ENCODE measurements around the gene PUSL1. TPM values are rescaled to one million over a fixed set of nuclear protein-coding genes. Genes with fewer than 3 reads are reported as not detected.
A peak's percentile ranks its signal among the peaks of the same experiment; 100 is the strongest.

PUSL1 gene
- total RNA-seq, 1 experiment from 2014 or later, result 31.3 TPM

- Histone ChIP-seq H3K9me3 (ENCODE audit: low read depth, low read length, poor library complexity, severe bottlenecking) (no peaks in the 10 kb centered on the region), H3K4me3 (ENCODE audit: low read depth, low read length, poor library complexity, severe bottlenecking) (peak overlapping the region; percentile 88), H3K4me1 (ENCODE audit: insufficient read depth, low read length, poor library complexity, severe bottlenecking) (peaks cover 39% of the 10 kb centered on the region), H3K36me3 (ENCODE audit: insufficient read depth, low read length, poor library complexity, severe bottlenecking) (peaks cover 6% of the 10 kb centered on the region), H3K27ac (ENCODE audit: low read depth, low read length, poor library complexity, severe bottlenecking) (peak overlapping the region; percentile 74), H3K27me3 (replicated peaks; ENCODE audit: insufficient read depth, low read depth, low read length, poor library complexity) (no peaks in the 10 kb centered on the region)
- BruUV-seq (replicated peaks), result no TSS peak
- intact Hi-C loops (cut with micrococcal nuclease; ENCODE audit: unreplicated experiment), result loop anchor here (5.0 to 10.0 kb wide), 2 partner anchors 184 to 282 kb away; partner anchors contain the start of gene AGRN
- POLR2A ChIA-PET (ENCODE audit: low non-redundant PET), result no interaction called here
- DNase-seq (ENCODE audit: low spot score), result no peak
- TF ChIP-seq EZH2 (IDR thresholded peaks at IDR 0.05; ENCODE audit: borderline replicate concordance, low read depth, low read length, poor library complexity, severe bottlenecking), result no peak
- no peak for TF ChIP-seq CTCF (conservative IDR thresholded peaks at IDR 0.05; ENCODE audit: low read depth, low read length)
- CTCF ChIA-PET, result no interaction called here
Measured at GRCh38 chr1:1306661-1307260, 1.6 kb upstream of the PUSL1 start.

DNA sequence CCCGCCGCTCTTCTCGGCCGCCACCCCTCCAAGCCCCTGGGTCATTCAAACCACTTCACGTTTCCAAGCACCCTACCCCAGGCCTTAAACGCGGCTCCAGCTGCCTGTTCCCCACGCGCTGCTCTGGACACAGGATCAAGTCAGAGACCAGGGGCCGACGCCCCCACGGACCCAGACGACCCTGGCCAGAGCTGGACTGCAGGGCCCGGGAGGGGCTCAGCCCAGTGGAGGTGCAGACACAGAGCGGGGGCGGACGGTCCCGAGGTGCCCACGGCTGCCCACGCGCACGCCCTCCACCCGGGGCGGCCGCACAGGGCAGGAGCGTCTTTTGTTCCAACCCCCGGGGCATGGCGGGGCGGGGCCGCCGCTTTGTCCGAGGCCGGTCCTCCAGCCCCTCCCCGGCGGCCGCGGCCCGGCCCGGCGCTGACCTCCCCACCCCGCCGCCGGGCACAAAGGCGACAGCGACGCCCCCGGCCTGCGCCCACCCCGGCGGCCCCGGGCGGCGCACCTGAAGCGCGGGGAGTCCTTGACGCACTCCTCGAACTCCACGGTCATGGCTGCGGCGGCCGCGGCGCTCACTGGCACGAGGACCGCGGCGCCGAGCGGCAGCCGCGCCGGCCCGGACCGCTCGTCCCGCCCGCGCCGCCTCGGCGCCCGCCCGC, 1.0 kb upstream of the PUSL1 start:
- intact Hi-C loops (cut with micrococcal nuclease; ENCODE audit: unreplicated experiment), result loop anchor here (5.0 to 10.0 kb wide), 2 partner anchors 185 to 283 kb away; partner anchors contain the start of gene AGRN
- POLR2A ChIA-PET (ENCODE audit: low non-redundant PET), result no interaction called here

GRCh38 chr1:1308756-1309250, 406 bp downstream of the PUSL1 start:
- TF ChIP-seq EZH2 (IDR thresholded peaks at IDR 0.05; ENCODE audit: borderline replicate concordance, low read depth, low read length, poor library complexity, severe bottlenecking), result no peak
- no peak for TF ChIP-seq CTCF (conservative IDR thresholded peaks at IDR 0.05; ENCODE audit: low read depth, low read length)
- Histone ChIP-seq H3K27me3 (replicated peaks; ENCODE audit: insufficient read depth, low read depth, low read length, poor library complexity) (no peaks in the 10 kb centered on the region), H3K36me3 (ENCODE audit: insufficient read depth, low read length, poor library complexity, severe bottlenecking) (peaks cover 21% of the 10 kb centered on the region), H3K9me3 (ENCODE audit: low read depth, low read length, poor library complexity, severe bottlenecking) (no peaks in the 10 kb centered on the region), H3K4me1 (ENCODE audit: insufficient read depth, low read length, poor library complexity, severe bottlenecking) (peaks cover 38% of the 10 kb centered on the region), H3K27ac (ENCODE audit: low read depth, low read length, poor library complexity, severe bottlenecking) (peak overlapping the region; percentile 96), H3K4me3 (ENCODE audit: low read depth, low read length, poor library complexity, severe bottlenecking) (peak overlapping the region; percentile 88)
- TSS peak; percentile 48 for BruUV-seq (replicated peaks)
- ChIA-PET POLR2A (ENCODE audit: low non-redundant PET) (interaction anchor here (0.5 kb wide), 1 partner anchor 360 kb away, joined by 8 read pairs; no protein-coding TSS in a partner anchor), CTCF (no interaction called here)
- intact Hi-C loops (cut with micrococcal nuclease; ENCODE audit: unreplicated experiment), result loop anchor here (5.0 to 10.0 kb wide), 2 partner anchors 187 to 284 kb away; partner anchors contain the start of gene AGRN
- no peak for DNase-seq (ENCODE audit: low spot score)

More for the DNA sequence above, 1.0 kb upstream of the PUSL1 start:
- Histone ChIP-seq H3K27me3 (replicated peaks; ENCODE audit: insufficient read depth, low read depth, low read length, poor library complexity) (no peaks in the 10 kb centered on the region), H3K9me3 (ENCODE audit: low read depth, low read length, poor library complexity, severe bottlenecking) (no peaks in the 10 kb centered on the region), H3K27ac (ENCODE audit: low read depth, low read length, poor library complexity, severe bottlenecking) (peak overlapping the region; percentile 74), H3K4me1 (ENCODE audit: insufficient read depth, low read length, poor library complexity, severe bottlenecking) (peaks cover 39% of the 10 kb centered on the region), H3K4me3 (ENCODE audit: low read depth, low read length, poor library complexity, severe bottlenecking) (peak overlapping the region; percentile 88), H3K36me3 (ENCODE audit: insufficient read depth, low read length, poor library complexity, severe bottlenecking) (peaks cover 7% of the 10 kb centered on the region)
- no peak for DNase-seq (ENCODE audit: low spot score)
- no TSS peak for BruUV-seq (replicated peaks)
- TF ChIP-seq CTCF (conservative IDR thresholded peaks at IDR 0.05; ENCODE audit: low read depth, low read length) (no peak), EZH2 (IDR thresholded peaks at IDR 0.05; ENCODE audit: borderline replicate concordance, low read depth, low read length, poor library complexity, severe bottlenecking) (no peak)
- CTCF ChIA-PET, result no interaction called here
